IPS-11a (cell line): ENCODE results near the gene CDK18.

Source experiments
- H3K4me3 ChIP-seq: one replicate; pipeline ENCODE4 v1.5.1; 2013; ENCODE audit warnings: low read depth, low read length, control low read depth

Gene CDK18

DNA sequence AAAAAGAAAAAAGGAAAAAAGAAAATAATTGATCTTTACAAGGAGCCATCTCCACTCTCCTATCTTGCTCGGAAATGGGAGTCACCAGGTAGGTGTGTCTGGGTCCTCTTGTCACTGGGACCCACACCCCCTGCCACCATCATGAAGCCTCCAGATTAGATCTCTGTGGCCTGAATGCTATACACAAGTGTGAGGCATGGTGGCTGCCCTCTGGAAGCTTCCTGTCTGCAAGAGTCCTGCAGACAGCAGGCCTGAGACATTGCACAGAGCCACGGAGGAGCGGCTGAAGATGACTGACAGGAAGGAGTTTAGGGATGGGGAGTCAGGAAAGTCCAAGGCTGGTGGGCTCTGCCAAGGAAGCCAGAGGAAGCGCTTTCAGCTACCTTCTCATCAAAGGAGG lies 16.2 kb downstream of the CDK18 start:
- H3K4me3 ChIP-seq: no peak overlapping the region

- H3K4me3 ChIP-seq: no peak overlapping the region
These were observed 17.2 kb downstream of the CDK18 start for GRCh38 chr1:205521686-205522085.

DNA sequence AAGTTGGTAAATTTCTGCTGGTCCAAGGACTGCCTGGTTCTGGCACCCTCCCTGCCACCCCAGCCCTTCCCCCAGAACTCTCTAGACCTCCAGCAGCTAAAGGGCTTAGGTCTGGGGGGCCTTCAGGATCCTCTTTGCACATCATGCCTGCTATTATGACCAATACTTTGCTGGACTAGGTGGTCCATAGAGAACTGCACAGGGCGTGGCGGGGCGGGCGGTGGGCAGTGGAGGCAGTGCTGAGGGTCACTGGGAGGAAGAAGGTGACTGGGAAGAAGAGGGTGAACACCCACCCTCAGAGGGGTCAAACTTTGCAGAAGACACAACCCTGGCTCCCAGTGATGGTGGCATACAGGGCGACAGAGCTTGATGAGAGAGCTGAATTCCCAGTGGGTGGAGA lies 18.2 kb downstream of the CDK18 start:
- H3K4me3 ChIP-seq: no peak overlapping the region

- no peak overlapping the region for H3K4me3 ChIP-seq
These were observed 18.9 kb downstream of the CDK18 start for GRCh38 chr1:205523261-205523890.

DNA sequence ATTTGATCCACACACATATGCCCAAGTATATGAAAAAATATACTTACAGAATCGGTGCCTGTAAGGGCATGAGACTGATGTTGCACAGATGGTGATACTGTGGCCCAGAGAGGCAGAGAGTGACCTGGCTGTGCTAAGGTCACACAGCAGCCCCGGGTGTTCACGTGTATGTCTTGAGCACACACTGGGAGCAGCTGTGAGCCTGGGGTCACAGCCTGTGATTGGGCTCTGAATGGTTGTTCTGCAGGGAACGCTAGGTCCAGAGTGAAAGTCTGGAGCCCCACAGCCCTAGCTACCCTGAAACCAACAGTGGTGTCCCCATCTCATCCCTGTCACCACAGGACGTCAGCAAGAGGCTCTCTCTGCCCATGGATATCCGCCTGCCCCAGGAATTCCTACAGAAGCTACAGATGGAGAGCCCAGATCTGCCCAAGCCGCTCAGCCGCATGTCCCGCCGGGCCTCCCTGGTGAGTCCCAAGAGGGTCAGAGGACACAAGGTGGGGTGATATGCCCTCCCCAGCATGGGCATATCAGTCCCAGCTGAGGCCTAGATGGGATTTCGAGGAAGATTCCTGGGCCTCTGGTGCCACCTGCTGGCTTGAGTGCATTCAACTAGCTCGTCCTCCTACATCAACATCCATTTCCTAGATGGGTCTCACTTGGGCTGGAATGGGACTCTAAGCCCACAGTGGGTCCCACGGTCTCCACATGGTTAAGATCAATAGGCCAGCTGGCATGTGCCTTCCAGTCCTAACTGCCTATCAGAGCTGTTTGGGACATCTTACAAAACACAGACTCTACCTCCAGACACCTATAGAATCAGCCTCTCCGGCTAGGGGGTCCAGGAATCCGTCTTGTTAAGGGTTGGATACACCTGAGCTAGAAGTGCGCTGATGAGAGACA lies 19.7 kb downstream of the CDK18 start:
- no peak overlapping the region for H3K4me3 ChIP-seq

- no peak overlapping the region for H3K4me3 ChIP-seq
These were observed 20.3 kb downstream of the CDK18 start for GRCh38 chr1:205524794-205525101.

DNA sequence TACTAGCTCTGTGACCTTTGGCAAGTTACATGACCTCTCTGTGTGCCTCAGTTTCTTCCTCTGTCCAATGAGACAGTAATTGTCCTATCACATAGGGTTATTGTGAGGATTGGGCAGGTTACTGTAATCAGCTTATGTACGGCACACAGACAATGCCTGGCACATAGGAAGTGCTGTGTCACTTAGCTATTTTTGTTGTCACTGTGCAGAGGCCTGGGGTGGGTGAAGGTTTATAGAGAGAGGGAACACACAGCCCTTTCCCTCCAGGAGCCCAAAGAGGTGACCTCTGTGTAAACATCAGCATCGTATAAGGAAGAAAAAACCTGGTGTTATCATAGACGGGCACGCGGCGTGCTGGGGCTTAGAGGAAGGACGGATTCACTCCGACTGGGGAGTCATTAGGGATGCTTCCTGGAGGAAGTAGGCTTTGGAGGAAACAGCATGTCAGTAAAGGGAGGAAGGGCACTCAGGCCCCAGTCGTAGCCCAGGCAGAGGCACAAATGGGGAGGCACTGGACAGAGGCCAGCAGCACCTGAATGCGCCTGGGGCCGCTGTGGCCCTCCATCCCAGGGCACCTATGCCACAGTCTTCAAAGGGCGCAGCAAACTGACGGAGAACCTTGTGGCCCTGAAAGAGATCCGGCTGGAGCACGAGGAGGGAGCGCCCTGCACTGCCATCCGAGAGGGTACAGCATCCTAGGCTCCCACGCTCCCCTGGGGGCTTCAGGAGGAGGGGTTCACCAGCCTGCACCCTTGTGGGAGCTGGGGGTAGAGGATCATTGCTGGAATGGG lies 21.2 kb downstream of the CDK18 start:
- no peak overlapping the region for H3K4me3 ChIP-seq

DNA sequence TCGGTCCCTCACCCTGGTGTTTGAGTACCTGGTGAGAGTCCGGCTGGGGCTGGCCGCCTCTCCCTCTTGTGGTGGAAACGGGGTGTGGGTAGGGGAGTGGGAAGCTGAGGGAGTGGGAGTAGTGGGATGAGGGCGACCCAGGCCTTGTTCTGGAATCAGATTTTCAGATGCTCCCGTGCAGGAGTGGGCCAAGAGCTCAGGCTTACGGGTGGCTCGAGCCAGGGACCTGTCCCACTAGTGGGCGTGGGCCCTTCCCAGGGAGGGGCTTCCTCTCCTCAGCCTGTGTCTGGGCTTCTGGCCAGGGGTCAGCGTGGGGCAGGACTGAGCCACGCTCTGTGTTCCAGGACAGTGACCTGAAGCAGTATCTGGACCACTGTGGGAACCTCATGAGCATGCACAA lies 22.0 kb downstream of the CDK18 start:
- H3K4me3 ChIP-seq: no peak overlapping the region

GRCh38 chr1:205527931-205528330 lies 23.5 kb downstream of the CDK18 start:
- H3K4me3 ChIP-seq: no peak overlapping the region

DNA sequence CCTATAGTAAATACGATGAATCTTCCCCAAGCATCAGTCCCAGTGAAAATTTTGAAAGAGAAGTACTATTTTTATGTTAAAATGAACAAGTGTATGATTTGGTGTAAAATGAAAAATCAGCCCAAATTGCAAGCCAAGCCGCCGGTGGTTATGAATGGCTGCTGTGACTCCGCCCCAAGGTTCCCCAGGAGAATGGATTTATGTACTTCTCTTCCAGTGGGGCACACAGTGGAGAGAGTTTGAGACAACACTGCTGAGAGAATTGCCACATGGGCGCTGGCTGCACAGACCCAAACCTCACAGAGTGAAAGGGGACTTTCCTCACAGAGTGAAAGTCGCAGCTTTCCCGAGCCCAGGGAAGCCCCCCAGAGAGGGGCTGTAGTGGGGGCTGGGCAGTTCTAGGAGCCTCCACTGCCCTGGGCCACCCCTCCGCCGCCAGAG lies 24.0 kb downstream of the CDK18 start:
- no peak overlapping the region for H3K4me3 ChIP-seq

DNA sequence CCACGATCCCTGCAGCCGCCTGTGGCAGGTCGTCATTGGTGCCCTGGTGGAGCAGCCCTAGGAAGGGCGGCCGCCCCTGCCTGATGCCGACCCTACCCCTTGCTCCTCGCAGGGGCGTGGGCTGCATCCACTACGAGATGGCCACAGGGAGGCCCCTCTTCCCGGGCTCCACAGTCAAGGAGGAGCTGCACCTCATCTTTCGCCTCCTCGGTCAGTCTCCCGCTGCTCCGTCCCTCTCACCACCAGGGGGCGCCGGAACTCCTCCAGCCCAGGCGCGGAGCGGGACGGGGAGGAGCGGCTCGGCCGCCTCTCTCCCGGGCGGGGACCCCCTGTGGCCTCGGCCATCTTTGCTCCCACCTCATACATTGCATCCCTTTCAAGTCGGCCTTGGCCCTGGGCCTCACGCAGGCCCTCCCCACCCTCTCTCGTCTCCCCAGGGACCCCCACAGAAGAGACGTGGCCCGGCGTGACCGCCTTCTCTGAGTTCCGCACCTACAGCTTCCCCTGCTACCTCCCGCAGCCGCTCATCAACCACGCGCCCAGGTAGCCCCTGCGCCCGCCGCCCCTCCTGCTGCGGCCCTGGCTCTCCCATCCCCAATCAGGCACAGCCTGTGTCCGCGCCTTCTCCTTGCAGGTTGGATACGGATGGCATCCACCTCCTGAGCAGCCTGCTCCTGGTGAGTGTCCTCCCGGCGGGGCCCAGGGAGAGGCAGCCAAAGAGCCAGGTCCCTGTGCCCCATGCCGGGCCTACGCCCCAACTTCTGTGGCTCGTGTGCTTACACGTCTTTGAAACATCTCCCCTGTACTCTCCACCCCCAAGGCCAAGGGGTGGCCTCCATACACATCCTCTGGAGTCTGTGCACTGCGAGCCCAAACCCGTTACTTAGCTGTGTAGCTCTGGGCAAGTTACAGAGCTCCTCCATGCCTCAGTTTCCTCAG lies 24.7 kb downstream of the CDK18 start:
- no peak overlapping the region for H3K4me3 ChIP-seq

DNA sequence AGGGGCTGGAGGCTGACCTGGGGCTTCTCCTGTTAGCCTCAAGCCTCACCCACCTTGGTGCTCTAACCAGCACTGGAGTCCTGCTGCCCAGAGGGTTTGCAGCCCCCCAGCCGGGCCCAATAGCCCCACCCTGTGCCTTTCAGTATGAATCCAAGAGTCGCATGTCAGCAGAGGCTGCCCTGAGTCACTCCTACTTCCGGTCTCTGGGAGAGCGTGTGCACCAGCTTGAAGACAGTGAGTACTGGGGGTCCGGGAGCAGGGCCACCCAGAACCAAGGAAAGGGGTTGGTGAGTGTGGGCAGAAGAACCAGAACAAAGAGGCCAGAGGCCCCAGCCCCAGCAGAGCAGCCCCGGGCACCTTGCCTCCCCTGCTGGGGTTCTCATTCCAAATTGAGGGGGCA lies 25.6 kb downstream of the CDK18 start:
- no peak overlapping the region for H3K4me3 ChIP-seq

DNA sequence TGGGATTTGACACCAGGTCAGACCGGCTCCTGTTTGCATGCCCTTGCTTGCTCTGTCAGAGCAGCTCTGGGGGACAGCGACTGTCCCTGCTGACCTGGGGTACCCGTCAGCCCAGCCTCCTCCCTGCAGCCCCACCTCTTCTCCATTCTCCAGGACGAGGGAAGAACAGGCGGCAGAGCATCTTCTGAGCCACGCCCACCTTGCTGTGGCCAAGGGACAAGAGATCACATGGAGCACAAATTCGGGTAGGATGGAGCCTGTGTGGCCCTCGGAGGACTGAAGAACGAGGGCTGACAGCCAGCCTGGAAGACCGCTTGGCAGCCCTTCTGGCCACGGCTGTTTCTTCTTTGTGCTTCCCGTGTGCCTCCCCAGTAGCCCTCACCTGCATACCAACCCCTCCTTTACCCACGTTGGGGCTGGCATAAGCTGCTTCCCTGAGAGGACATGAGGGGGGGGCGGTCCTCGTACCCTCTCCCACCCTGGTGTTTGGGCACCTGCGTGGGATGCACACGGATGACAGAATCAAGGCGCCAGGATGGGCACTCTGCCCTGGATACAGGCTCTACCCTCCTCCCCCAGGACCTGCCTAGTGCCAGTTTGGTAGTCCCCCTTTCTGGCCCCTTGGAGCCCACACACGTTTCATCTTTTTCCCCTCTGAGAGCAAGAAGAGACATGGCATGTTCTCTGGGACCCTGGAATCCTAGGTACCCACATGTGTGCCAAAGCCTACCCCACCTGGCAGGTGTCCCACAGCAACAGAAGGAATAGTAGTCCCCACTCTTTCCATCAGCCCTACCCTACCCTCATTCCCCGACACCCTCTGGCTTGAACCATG lies 26.9 kb downstream of the CDK18 start:
- no peak overlapping the region for H3K4me3 ChIP-seq

DNA sequence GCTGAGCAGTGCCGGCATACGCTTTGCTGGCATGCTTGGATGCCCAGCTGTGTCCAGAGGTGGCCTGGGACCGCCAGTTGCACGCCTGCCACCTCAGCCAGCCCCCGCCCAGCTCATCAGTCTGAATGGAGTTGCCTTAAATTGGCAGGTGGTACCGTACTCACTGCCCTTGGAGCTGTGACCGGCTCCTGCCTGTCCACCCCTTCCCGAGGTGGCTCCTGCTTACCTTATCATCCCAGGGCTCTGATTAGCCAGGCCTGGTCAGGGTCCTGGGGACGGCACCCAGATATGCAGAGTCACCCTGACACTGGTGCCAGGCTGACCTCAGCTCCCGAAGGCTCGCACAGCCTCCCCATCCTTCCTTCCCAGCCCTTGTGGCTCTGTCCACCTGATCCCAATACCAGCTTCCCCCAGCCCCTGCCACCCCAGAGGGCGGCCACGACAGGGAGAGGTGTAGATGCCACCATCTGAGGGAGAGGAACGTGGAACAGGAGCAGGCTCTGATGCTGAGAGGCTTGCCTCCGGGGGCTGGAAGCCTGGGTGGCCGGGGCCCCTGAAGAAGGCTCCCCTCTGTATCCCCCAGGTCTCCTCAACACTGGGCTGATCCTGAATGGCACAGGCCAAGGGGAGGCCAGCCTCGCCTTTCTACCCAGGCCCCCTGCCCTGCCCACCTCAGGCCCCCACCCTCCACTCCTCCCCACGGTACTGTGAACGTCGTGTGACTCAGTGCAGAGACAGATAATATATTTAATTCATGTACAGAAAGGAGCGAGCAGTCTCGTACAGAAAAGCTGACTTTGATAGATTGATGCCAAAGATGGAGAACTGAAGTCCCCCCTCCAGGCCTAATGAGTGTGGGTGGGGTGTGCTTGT lies 27.8 kb downstream of the CDK18 start:
- H3K4me3 ChIP-seq: no peak overlapping the region

DNA sequence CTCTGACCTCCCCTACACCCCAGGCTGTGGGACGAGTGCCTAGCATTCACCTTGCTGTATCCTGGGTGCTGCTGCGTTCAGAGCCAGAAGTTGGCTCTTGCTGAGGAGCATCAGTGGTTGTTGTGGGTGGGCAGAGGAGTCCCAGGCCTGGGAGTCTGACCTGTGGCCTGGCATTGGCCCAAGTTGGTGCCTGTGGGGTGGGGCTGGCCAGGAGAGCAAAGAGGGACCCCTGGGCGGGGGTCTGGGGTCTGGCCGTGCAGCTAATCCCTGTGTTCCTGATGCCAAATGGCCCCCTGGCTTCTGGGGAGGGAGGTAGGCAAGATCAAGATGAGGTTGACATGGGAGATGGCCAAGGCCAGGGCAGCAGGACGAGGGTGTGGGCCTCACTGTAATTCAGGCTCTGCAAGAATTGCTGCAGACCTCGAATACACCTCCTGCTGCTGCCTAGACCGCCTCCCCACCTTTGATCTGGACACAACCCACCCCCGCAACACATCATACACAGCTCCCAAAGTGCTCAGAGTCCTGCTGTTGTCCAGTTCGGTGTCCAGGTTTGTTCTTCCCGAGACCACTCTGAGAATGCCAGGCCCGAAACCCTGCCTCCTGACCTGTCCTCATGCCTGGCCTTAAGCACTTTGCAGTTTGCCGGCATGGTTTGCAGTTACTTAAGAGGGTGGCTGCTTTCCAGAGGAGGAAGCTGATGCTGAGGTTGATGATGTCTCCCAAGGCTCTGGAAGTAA lies 28.7 kb downstream of the CDK18 start:
- no peak overlapping the region for H3K4me3 ChIP-seq

GRCh38 chr1:205533748-205534443 lies 29.4 kb downstream of the CDK18 start:
- H3K4me3 ChIP-seq: no peak overlapping the region

- no peak overlapping the region for H3K4me3 ChIP-seq
These were observed 30.0 kb downstream of the CDK18 start for GRCh38 chr1:205534444-205534985.
